GM19324 (cell line): ENCODE data around the gene TRIM15.
A peak's percentile ranks its signal among the peaks of the same experiment; 100 is the strongest.

ENCODE experiments used
- ATAC-seq: cut with Tn5 transposase; IDR thresholded peaks from one replicate; pipeline ENCODE4 v1.9.1; 2021; ENCODE audit warnings: mild to moderate bottlenecking, moderate library complexity; ENCODE audit not compliant: unreplicated experiment, low FRiP score

Gene TRIM15

GRCh38 chr6:30194797-30195690 lies 31.7 kb downstream of the TRIM15 start:
- no peak for ATAC-seq

GRCh38 chr6:30195951-30196350 lies 32.6 kb downstream of the TRIM15 start:
- ATAC-seq, result no peak

GRCh38 chr6:30196376-30196775 lies 33.0 kb downstream of the TRIM15 start:
- no peak for ATAC-seq

- ATAC-seq, result no peak
Observed at GRCh38 chr6:30198166-30199084, 35.1 kb downstream of the TRIM15 start.

GRCh38 chr6:30200551-30201281 lies 37.4 kb downstream of the TRIM15 start:
- ATAC-seq, result peak; percentile 63

- no peak for ATAC-seq
Observed at GRCh38 chr6:30202366-30202765, 39.0 kb downstream of the TRIM15 start.

GRCh38 chr6:30204116-30204515 lies 40.8 kb downstream of the TRIM15 start:
- ATAC-seq, result no peak

GRCh38 chr6:30206152-30206551 lies 42.8 kb downstream of the TRIM15 start:
- ATAC-seq, result no peak

- ATAC-seq, result no peak
Observed at GRCh38 chr6:30206799-30207618, 43.7 kb downstream of the TRIM15 start.

GRCh38 chr6:30207619-30208295 lies 44.4 kb downstream of the TRIM15 start:
- ATAC-seq, result no peak

GRCh38 chr6:30211306-30211705 lies 48.0 kb downstream of the TRIM15 start:
- ATAC-seq, result no peak

- no peak for ATAC-seq
Observed at GRCh38 chr6:30211899-30212298, 48.6 kb downstream of the TRIM15 start.

- ATAC-seq, result peak; percentile 85
Observed at GRCh38 chr6:30212865-30213666, 49.7 kb downstream of the TRIM15 start, which contains the start of gene TRIM26. TRIM26 (minus strand) TSS chr6:30213406; CDS start chr6:30199103, 14,303 bp downstream.

GRCh38 chr6:30213667-30213956 lies 50.3 kb downstream of the TRIM15 start:
- ATAC-seq, result peak; percentile 42

- ATAC-seq, result peak; percentile 71
Observed at GRCh38 chr6:30213957-30214656, 50.8 kb downstream of the TRIM15 start.

- no peak for ATAC-seq
Observed at GRCh38 chr6:30214657-30214982, 51.3 kb downstream of the TRIM15 start.

GRCh38 chr6:30216096-30216495 lies 52.8 kb downstream of the TRIM15 start:
- no peak for ATAC-seq

- no peak for ATAC-seq
Observed at GRCh38 chr6:30219244-30219643, 55.9 kb downstream of the TRIM15 start.
